Measurements from ENCODE around the gene SNX25.

Gene SNX25

DNA sequence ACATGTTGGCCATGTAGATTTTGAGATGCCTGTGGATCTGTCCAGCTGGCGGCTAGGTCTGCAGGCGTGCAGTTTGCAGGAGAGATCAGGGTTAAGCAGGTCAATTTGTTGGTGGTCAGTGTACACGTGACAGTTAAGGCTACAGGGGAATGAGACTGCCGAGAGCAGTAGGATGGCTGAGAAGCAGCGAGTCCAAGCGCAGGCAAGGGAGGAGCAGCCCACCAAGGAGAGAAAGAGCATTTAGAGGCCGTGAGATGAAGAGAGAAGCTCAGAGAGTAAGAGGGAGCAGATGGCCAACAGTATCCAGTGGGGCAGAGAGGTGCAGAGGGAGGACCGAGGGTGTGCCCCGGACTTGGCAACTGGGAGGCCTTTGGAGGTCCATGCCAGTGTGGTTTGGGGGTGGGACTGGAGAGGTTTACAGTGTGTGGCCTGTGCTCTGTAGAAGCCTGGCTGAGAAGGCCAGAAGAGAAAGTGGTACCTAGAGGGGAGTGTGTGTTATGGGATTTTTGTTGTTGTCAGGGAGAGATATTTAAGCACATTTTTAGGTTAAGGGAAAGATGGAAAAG is 18.4 kb downstream of the SNX25 start:
- no peaks in the 10 kb centered on the region for H3K27me3 ChIP-seq (ENCODE audit: insufficient read depth, low read length)
- no peaks in the 10 kb centered on the region for H4K20me1 ChIP-seq (ENCODE audit: insufficient read depth, low read length)
- H3K9ac ChIP-seq (ENCODE audit: low read length): no peak overlapping the region
- no peak overlapping the region for H2AFZ ChIP-seq (ENCODE audit: low read length)
- H3K4me3 ChIP-seq (ENCODE audit: low read depth, low read length, poor library complexity, severe bottlenecking): no peak overlapping the region
- H3K9me3 ChIP-seq (ENCODE audit: low read length): no peaks in the 10 kb centered on the region
- peaks cover 83% of the 10 kb centered on the region for H3K79me2 ChIP-seq (ENCODE audit: insufficient read depth, low read length)
- TF ChIP-seq, protein P1, sequence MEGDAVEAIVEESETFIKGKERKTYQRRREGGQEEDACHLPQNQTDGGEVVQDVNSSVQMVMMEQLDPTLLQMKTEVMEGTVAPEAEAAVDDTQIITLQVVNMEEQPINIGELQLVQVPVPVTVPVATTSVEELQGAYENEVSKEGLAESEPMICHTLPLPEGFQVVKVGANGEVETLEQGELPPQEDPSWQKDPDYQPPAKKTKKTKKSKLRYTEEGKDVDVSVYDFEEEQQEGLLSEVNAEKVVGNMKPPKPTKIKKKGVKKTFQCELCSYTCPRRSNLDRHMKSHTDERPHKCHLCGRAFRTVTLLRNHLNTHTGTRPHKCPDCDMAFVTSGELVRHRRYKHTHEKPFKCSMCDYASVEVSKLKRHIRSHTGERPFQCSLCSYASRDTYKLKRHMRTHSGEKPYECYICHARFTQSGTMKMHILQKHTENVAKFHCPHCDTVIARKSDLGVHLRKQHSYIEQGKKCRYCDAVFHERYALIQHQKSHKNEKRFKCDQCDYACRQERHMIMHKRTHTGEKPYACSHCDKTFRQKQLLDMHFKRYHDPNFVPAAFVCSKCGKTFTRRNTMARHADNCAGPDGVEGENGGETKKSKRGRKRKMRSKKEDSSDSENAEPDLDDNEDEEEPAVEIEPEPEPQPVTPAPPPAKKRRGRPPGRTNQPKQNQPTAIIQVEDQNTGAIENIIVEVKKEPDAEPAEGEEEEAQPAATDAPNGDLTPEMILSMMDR (IDR thresholded peaks at IDR 0.05; ENCODE audit: low read length): no peak
- no peak for TF ChIP-seq EZH2 (IDR thresholded peaks at IDR 0.05; ENCODE audit: borderline replicate concordance, low read length)
- H3K4me2 ChIP-seq (ENCODE audit: low read length): no peak overlapping the region
- H3K9me2 ChIP-seq (ENCODE audit: low read depth, low read length): no peaks in the 10 kb centered on the region
- no peak overlapping the region for H3K27ac ChIP-seq (ENCODE audit: low read depth, low read length, poor library complexity, severe bottlenecking)
- no peaks in the 10 kb centered on the region for H3F3A ChIP-seq (ENCODE audit: insufficient read depth, low read length)
- H3K4me1 ChIP-seq (ENCODE audit: insufficient read depth, low read length, severe bottlenecking): peaks cover 35% of the 10 kb centered on the region
- 0 out of 2 replicates have a peak, but pooled peaks cover 2% of the 10 kb centered on the region for H3K36me3 ChIP-seq (ENCODE audit: insufficient read depth, low read length)

DNA sequence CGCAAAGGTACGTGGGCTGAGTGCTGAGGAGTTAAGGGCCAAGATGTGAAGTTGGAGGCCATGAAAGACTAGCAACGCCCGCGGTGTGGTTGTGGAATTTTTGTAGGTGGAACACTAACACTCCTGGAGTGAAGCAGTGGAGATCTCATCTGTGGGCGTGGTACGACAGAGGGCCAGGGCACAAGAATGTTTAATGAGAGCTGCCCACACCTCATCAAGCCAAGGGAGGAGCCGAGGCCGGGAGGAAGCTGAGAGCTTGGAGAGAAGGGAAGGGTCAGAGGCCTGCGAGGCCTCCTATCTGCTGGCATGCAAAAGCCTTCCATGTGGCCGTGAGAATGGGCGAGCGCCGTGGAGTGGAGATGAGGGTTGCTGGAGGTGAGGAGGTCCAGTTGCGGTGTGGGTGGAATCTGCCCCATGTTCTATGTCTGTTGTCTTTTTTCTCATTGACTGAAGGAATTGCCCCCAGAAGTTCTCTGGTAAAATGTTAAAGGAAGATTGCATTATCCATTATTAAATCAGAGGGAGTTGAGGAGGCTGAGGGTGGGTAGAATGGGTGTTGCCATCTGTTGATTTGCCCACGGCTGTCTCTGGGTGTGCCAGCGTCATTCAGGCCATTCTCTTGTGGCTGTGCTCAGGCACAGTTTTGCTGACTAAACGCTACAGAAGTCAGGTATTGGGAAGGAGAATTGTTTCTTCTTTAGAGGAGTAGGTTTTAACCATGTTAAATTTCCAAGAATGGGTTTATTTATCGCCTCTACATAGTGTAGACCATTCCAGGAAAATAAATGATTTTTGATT is 19.8 kb downstream of the SNX25 start:
- no peaks in the 10 kb centered on the region for H3K9me3 ChIP-seq (ENCODE audit: low read length)
- H2AFZ ChIP-seq (ENCODE audit: low read length): no peak overlapping the region
- H4K20me1 ChIP-seq (ENCODE audit: insufficient read depth, low read length): no peaks in the 10 kb centered on the region
- H3K27me3 ChIP-seq (ENCODE audit: insufficient read depth, low read length): no peaks in the 10 kb centered on the region
- no peaks in the 10 kb centered on the region for H3K36me3 ChIP-seq (ENCODE audit: insufficient read depth, low read length)
- H3K4me1 ChIP-seq (ENCODE audit: insufficient read depth, low read length, severe bottlenecking): peaks cover 35% of the 10 kb centered on the region
- no peak for TF ChIP-seq EZH2 (IDR thresholded peaks at IDR 0.05; ENCODE audit: borderline replicate concordance, low read length)
- TF ChIP-seq, protein P1 (IDR thresholded peaks at IDR 0.05; ENCODE audit: low read length): no peak
- no peak overlapping the region for H3K4me2 ChIP-seq (ENCODE audit: low read length)
- H3K9ac ChIP-seq (ENCODE audit: low read length): no peak overlapping the region
- no peaks in the 10 kb centered on the region for H3K9me2 ChIP-seq (ENCODE audit: low read depth, low read length)
- peaks cover 77% of the 10 kb centered on the region for H3K79me2 ChIP-seq (ENCODE audit: insufficient read depth, low read length)
- no peaks in the 10 kb centered on the region for H3F3A ChIP-seq (ENCODE audit: insufficient read depth, low read length)
- no peak overlapping the region for H3K27ac ChIP-seq (ENCODE audit: low read depth, low read length, poor library complexity, severe bottlenecking)
- H3K4me3 ChIP-seq (ENCODE audit: low read depth, low read length, poor library complexity, severe bottlenecking): no peak overlapping the region

DNA sequence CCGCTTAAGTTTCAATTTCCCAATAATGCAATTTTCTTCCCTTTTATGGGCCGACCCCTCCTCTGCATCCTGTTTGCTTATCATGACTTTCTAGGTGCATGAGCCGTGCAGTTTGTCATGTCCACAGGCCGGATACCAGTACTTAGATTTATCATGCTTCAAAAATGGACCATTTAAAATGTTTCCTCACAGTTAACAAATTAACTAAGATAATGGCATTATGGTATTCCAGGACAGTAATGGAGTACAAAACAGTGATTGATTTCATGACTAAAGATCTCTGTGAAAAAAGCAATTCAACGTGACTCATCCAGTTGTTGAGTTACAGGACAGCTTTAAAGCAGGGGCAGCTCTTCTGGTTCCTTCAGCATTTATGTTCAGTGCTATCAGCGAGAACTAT is 23.0 kb downstream of the SNX25 start:
- TF ChIP-seq, protein P1 (IDR thresholded peaks at IDR 0.05; ENCODE audit: low read length): no peak
- TF ChIP-seq EZH2 (IDR thresholded peaks at IDR 0.05; ENCODE audit: borderline replicate concordance, low read length): no peak
- H3K9me2 ChIP-seq (ENCODE audit: low read depth, low read length): no peaks in the 10 kb centered on the region
- no peaks in the 10 kb centered on the region for H3K9me3 ChIP-seq (ENCODE audit: low read length)
- no peak overlapping the region for H3K4me2 ChIP-seq (ENCODE audit: low read length)
- H3K4me1 ChIP-seq (ENCODE audit: insufficient read depth, low read length, severe bottlenecking): peaks cover 8% of the 10 kb centered on the region
- H3K79me2 ChIP-seq (ENCODE audit: insufficient read depth, low read length): peaks cover 66% of the 10 kb centered on the region
- H4K20me1 ChIP-seq (ENCODE audit: insufficient read depth, low read length): no peaks in the 10 kb centered on the region
- H3K36me3 ChIP-seq (ENCODE audit: insufficient read depth, low read length): peaks cover 13% of the 10 kb centered on the region; the same call in 1 of the 2 replicates
- H3K27me3 ChIP-seq (ENCODE audit: insufficient read depth, low read length): no peaks in the 10 kb centered on the region
- no peak overlapping the region for H2AFZ ChIP-seq (ENCODE audit: low read length)
- H3F3A ChIP-seq (ENCODE audit: insufficient read depth, low read length): no peaks in the 10 kb centered on the region
- no peak overlapping the region for H3K4me3 ChIP-seq (ENCODE audit: low read depth, low read length, poor library complexity, severe bottlenecking)
- no peak overlapping the region for H3K9ac ChIP-seq (ENCODE audit: low read length)
- no peak overlapping the region for H3K27ac ChIP-seq (ENCODE audit: low read depth, low read length, poor library complexity, severe bottlenecking)
